ENCODE data around the gene MBOAT2. TPM values are rescaled to one million over a fixed set of nuclear protein-coding genes. Genes with fewer than 3 reads are reported as not detected.

MBOAT2 gene
- total RNA-seq, 1 donor from 2014 or later = 4.5 TPM

DNA sequence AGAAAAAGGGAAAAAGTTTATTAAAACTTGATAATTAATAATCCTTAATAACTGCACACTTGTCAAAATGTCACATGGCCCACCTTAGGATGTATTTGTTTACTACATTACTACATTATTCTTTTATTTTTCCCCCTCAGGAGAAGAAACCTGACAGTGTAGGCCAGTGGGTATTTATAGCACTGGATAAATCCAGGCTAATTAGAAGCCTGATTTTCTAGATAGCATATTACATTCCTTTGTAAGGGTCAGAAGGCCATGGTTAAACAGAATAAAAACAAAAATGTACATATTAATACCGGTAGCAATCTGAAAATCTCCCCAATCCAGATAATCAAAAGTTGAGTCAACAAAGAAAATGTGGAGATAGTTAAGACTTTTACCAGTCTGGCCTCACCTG lies 144.6 kb downstream of the MBOAT2 start:
- DNase-seq (ENCODE audit: low read depth in 2 of 2) = no peak

- no peak for DNase-seq (ENCODE audit: low read depth in 2 of 2)
Measured at GRCh38 chr2:8858264-8858663, 145.2 kb downstream of the MBOAT2 start.

DNA sequence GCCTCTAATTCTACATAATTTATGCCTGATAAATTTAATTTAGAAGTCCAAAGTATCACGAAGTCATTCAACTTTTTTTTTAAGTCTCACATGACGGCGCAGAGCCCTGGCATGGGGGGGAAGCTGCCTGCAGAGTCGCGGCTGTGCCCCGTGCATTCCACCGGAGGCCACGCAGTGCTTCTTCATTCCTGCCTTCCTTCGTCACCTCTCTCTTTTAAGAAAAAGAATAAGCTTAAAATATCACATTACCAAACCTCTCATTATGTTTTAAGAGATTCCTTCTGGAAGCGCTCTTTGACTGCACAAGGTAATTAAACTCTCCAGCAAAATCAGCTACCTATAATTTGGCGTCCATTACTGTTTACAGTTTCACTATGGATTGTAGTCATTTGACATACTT lies 145.8 kb downstream of the MBOAT2 start:
- no peak for DNase-seq (ENCODE audit: low read depth in 2 of 2)

DNA sequence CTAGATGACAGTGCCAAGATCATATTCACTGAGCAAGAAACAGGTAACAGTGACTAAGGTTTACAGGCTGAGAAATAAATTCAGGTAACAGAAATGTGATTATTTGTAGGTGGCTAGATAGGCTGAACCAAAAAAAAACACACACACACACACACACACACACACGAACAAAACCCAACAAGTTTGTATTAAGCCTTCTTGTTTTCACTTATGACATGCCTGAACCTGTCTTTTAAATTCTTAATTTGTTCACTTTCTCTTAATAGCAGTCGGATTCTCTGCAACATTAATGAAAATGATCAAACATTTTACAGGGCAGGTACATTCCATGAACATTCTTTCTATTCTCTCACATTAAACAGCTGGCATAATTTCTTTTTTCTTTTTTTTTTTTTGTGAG lies 147.3 kb downstream of the MBOAT2 start:
- DNase-seq (ENCODE audit: low read depth in 2 of 2) = no peak

- no peak for DNase-seq (ENCODE audit: low read depth in 2 of 2)
Measured at GRCh38 chr2:8855010-8855409, 148.5 kb downstream of the MBOAT2 start.

GRCh38 chr2:8853426-8853825 lies 150.1 kb downstream of the MBOAT2 start:
- no peak for DNase-seq (ENCODE audit: low read depth in 2 of 2)

- DNase-seq (ENCODE audit: low read depth in 2 of 2) = no peak
Measured at GRCh38 chr2:8851811-8852560, 151.5 kb downstream of the MBOAT2 start.

DNA sequence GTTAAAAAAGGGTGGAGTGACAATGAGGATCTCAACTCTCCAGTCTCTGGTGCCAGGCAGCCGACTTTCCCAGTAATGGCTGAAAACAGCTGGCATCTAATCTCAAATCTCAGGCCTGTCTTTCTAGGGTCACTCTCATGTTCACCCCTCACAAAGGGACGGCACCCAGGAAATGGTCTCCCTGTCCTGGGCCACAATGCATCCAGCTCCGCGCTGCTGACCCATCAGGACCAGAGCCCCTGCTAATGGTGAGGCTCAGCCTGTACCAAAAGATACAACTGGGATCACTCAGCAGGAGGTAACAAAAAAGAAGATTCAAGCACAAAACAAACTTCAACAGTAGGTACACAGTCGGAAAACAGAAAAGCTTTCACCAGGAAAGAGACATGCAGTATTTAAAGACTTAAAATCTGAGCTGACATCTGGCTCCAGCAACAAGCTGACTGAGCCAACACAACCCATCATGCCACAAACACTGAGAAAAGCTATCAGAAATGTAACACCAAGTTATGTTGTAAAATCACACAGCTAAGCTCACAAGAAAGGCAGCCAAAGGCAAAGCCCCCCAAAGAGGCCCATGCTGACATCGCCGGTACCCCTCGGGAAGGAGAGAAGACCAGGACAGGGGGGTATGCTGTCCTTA lies 152.5 kb downstream of the MBOAT2 start:
- no peak for DNase-seq (ENCODE audit: low read depth in 2 of 2)

GRCh38 chr2:8849327-8849726 lies 154.2 kb downstream of the MBOAT2 start:
- DNase-seq (ENCODE audit: low read depth in 2 of 2) = no peak

DNA sequence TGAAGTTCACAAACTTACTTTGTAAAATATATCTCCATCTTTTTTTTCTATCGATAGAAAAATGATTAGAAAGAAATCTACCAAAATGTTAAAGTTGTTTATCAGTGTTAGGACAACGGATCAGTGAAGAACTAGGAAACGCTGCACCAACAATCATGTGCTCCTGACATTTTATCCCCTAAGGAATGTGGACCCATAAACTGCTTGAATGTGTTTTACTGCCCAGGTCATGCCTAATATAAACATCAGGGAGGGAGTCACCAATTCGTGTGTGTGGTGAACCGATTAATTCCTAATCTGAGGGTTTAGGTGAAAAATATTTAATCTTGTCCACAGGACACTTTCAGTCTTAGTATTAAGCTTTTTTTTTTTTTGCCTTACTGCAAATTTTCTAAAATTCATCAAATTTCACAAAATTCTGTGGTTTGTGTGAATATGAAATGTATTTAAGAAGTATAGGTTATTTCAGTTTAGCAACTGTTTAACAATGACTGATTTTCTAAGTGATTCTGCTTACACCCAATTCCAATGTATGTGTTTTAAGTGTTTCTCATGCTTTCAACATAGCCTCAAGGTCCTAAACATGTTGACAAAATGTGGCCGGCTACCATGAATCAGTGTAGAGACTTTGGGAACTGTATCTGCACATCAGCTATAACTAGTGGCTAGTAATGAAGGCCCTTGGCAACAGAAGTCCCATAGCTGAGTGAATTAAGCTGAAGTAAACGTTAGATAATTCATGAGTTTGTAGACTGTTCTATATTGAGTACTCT lies 155.0 kb downstream of the MBOAT2 start:
- no peak for DNase-seq (ENCODE audit: low read depth in 2 of 2)

- no peak for DNase-seq (ENCODE audit: low read depth in 2 of 2)
Measured at GRCh38 chr2:8847400-8847799, 156.1 kb downstream of the MBOAT2 start.

DNA sequence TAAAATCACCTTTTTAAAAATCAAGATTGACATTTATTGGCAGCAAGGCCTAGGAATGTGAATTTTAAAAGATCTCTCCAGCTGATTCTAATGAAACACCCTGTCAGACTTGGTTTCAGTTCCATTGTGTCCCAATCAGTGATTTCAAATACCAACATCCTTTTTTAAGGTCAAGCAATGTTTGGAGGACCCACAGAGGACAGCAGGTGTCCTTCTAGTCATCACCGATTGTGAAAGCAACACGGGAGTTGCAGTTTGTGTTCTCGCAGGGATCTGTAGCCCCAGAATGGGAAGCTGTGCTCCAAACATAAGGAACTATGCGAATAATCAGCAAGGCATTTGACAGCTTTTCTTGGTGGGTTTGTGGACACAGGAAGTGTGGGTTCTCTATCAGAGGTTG lies 161.6 kb downstream of the MBOAT2 start:
- no peak for DNase-seq (ENCODE audit: low read depth in 2 of 2)

DNA sequence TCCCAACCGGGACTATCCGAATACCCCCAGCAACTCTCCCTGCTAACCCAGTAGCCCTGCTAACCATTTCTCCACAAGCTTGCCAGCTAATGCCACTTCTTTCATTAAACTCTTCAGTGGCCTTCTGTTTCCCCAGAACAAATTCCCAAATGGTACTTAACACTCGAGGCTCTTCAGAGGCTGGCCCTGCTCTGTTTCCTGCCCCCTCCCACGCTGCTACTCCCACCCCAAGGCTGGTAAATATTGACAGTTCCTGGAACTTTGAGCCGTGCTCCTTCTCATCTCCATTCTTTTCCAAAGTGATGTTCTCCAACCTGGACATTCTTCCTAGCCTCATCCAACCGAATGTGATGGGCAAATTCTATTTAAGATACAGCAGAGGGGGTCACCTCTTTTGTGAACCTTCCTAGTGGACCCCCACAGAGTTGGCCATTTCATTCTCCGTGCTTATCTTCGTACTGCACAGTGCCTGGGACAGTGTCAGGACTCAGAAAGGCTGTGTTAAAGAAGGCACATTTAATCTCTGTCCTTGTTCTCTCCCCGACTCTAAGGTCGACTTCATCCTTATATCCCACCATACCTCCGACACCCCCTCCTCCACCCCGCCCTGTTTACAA lies 162.9 kb downstream of the MBOAT2 start:
- DNase-seq (ENCODE audit: low read depth in 2 of 2) = no peak

DNA sequence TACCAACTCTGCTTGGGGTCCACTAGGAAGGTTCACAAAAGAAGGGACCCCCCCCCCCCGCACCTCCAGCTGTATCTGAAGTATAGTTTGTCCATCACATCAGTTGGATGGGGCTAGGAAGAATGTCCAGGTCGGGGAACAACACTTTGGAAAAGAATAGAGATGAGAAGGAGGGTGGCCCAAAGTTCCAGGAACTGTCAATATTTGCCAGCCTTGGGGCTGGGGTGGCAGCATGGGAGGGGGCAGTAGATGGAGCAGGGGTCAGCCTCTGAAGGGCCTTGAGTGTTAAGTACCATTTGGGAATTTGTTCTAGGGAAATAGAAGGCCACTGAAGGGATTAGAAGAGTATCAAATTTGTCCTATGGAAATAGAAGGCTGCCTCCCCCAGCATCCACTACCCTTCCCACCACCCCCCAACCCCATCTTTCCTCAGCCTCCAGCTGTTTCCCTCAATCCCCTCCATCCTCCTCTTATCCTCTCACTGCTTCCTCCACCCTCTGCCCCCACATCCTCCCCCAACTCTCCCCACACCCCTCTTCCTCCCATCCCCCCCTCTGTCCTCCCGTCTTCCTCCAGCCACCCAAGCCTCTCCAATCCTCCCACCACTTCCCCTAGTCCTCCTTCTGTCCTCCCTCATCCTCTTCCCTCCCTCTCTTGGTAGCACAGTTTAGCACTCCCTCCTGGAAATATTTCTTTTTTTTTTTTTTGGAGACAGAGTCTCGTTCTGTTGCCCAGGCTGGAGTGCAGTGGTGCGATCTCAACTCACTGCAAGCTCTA lies 164.1 kb downstream of the MBOAT2 start:
- no peak for DNase-seq (ENCODE audit: low read depth in 2 of 2)

DNA sequence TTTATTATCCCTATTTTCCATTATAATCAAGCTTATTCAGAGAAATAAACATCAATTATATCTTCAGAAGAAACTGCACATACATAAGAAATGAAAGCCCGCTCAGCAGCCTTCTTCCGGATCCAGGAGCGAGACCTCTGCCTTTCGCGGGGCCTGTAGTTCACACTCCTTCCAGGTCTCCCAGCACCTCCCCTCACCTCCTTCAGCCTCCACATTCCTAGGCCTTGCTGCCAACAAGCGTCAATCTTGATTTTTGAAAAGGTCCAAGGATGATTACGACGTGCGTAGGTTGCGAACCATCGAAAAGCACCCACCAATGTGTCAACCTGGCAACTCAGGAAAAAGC lies 165.7 kb downstream of the MBOAT2 start:
- DNase-seq (ENCODE audit: low read depth in 2 of 2) = no peak

GRCh38 chr2:8836971-8837794 lies 166.3 kb downstream of the MBOAT2 start, which contains the start of gene KIDINS220:
TSS of gene KIDINS220 (minus strand) at chr2:8837613. CDS start at chr2:8827093, 10,520 bp downstream.
- peak; percentile 55 to 84 for DNase-seq (ENCODE audit: low read depth in 2 of 2)

GRCh38 chr2:8835279-8835678 lies 168.2 kb downstream of the MBOAT2 start:
- no peak for DNase-seq (ENCODE audit: low read depth in 2 of 2)

DNA sequence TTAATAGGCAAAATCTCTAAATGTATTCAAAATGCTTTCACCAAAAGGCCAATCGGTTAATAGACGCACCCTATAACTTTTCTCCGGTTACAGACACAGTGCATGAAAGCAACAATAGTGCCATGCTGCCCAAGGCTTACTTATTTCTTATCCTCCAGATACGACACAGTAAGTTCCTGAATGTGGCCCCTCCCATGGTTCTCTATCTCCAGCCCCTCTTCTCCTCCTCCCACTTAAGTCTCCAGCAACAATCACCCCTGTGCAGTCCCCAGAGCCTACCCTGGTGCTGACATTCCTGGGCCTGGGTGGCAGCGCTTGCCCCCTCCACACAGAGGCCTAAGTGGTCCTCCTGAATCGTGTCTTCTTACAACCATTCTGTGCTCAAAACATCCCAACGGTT lies 169.6 kb downstream of the MBOAT2 start:
- no peak for DNase-seq (ENCODE audit: low read depth in 2 of 2)

- no peak for DNase-seq (ENCODE audit: low read depth in 2 of 2)
Measured at GRCh38 chr2:8831516-8831915, 172.0 kb downstream of the MBOAT2 start.

GRCh38 chr2:8827729-8828128 lies 175.8 kb downstream of the MBOAT2 start:
- no peak for DNase-seq (ENCODE audit: low read depth in 2 of 2)
